ENCODE measurements around the gene CDH24. TPM values are rescaled to one million over a fixed set of nuclear protein-coding genes. Genes with fewer than 3 reads are reported as not detected.

Gene CDH24, protein sequence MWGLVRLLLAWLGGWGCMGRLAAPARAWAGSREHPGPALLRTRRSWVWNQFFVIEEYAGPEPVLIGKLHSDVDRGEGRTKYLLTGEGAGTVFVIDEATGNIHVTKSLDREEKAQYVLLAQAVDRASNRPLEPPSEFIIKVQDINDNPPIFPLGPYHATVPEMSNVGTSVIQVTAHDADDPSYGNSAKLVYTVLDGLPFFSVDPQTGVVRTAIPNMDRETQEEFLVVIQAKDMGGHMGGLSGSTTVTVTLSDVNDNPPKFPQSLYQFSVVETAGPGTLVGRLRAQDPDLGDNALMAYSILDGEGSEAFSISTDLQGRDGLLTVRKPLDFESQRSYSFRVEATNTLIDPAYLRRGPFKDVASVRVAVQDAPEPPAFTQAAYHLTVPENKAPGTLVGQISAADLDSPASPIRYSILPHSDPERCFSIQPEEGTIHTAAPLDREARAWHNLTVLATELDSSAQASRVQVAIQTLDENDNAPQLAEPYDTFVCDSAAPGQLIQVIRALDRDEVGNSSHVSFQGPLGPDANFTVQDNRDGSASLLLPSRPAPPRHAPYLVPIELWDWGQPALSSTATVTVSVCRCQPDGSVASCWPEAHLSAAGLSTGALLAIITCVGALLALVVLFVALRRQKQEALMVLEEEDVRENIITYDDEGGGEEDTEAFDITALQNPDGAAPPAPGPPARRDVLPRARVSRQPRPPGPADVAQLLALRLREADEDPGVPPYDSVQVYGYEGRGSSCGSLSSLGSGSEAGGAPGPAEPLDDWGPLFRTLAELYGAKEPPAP
- total RNA-seq: 2.0 and 2.2 TPM in 2 replicates

DNA sequence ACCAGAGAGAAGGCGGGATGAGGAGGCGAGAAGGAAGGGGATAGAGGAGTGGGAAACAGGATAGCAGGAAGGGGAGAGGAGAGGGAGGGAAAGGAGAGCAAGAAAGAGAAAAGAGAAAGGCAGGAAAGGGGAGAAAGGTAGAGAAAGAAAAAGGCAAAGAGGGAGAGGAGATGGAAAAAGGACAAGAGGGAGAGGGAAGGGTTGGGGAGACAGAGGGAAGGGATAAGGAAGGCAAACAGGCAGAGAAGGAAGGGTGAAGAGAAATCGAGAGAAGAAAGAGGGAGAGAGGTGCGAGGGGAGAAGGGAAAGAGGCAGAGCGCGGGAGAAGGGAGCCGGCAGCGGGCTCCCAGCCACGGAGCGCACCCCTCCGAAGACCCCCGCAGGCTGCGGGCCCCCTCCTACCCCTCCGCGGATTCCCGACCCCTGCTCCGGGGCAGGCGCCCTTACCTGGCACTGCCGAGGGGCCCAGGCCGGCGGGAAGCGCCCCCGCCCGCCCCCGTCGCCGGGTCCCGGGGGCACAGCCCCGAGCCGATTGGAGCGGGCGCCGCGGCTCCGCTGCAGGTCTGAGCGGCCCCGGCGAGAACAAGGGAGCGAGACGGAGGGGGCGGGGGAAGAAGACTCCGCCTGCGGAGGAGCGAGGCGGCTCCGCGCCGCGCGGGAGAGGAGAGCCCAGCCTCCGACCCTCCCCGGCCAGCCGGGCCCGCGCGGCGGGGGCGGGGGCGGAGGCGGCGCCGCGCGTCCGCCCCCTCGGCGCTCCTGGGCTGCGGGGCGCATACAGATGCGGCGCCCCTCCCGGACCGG is at the start of gene CDH24:
TSS of gene CDH24 (minus strand) at position 565 of the 801 bp plus-strand sequence. CDS start 1,787 bp downstream, outside the sequence.
- intact Hi-C loops (cut with micrococcal nuclease): loop anchor here (1.0 to 10.0 kb wide), 4 partner anchors 23 to 1142 kb away; partner anchors contain the start of genes DAD1 and PSMB5

- intact Hi-C loops (cut with micrococcal nuclease): loop anchor here (5.0 kb wide), 1 partner anchor 39 kb away; no protein-coding TSS in a partner anchor
Observed at GRCh38 chr14:23106747-23107045, 49.4 kb upstream of the CDH24 start.

DNA sequence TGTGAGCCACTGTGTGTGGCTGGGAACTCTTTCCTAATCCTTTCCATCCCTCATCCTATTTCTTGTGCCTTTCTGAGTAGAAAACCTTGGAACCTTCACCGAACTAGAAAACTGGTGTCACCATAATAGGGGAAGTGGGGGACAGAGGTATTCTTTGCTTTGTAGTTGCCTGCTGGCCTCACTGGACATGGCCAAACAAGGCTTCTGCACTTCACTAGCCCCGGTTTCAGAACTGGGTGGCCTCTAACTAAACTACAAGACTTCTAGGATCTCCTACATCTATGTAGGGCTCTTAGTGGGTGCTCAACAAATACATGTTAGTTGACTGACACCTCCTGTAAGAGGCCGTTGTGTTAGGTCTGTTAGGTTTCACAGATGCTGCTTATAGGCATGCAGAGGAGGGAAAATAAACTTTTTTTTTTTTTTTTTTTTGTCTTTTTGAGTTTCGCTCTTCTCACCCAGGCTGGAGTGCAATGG is 48.1 kb upstream of the CDH24 start:
- intact Hi-C loops (cut with micrococcal nuclease): loop anchor here (5.0 kb wide), 1 partner anchor 38 kb away; no protein-coding TSS in a partner anchor

GRCh38 chr14:23104591-23105347 is 47.4 kb upstream of the CDH24 start, which contains the start of gene CIROP:
TSS of gene CIROP (minus strand) at chr14:23104989. CDS start at chr14:23104920, 69 bp downstream.
- intact Hi-C loops (cut with micrococcal nuclease): loop anchor here (5.0 kb wide), 1 partner anchor 37 kb away; no protein-coding TSS in a partner anchor

GRCh38 chr14:23104070-23104590 is 46.8 kb upstream of the CDH24 start:
- intact Hi-C loops (cut with micrococcal nuclease): no loop called here

GRCh38 chr14:23103581-23103980 is 46.3 kb upstream of the CDH24 start:
- intact Hi-C loops (cut with micrococcal nuclease): no loop called here

DNA sequence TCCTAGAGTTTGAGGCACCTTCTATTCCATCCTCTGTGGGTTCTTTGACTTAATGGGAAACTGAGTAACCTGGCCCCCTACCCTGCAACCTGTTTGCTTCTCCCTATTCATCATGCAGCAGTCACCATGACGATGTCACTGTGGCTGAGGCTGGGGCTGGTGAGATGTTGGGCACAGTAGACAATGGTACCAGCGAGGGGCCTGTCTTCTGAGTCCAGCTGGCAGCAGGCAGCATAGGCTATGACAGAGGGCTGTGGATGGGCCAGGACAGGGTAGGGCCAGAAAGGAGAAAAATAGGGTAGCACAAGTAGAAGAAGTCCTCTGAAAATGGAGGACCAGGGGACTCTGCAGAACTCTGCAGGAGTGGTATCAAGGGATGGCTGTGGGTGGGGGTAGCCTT is 45.5 kb upstream of the CDH24 start:
- intact Hi-C loops (cut with micrococcal nuclease): no loop called here

GRCh38 chr14:23101986-23102625 is 44.8 kb upstream of the CDH24 start:
- intact Hi-C loops (cut with micrococcal nuclease): no loop called here

GRCh38 chr14:23101213-23101970 is 44.1 kb upstream of the CDH24 start:
- intact Hi-C loops (cut with micrococcal nuclease): no loop called here

GRCh38 chr14:23099212-23099861 is 42.0 kb upstream of the CDH24 start:
- intact Hi-C loops (cut with micrococcal nuclease): loop anchor here (10.0 kb wide), 1 partner anchor 1345 kb away; the partner anchor contains the start of gene SDR39U1

GRCh38 chr14:23097786-23098185 is 40.5 kb upstream of the CDH24 start:
- intact Hi-C loops (cut with micrococcal nuclease): loop anchor here (10.0 kb wide), 1 partner anchor 1347 kb away; the partner anchor contains the start of gene SDR39U1

DNA sequence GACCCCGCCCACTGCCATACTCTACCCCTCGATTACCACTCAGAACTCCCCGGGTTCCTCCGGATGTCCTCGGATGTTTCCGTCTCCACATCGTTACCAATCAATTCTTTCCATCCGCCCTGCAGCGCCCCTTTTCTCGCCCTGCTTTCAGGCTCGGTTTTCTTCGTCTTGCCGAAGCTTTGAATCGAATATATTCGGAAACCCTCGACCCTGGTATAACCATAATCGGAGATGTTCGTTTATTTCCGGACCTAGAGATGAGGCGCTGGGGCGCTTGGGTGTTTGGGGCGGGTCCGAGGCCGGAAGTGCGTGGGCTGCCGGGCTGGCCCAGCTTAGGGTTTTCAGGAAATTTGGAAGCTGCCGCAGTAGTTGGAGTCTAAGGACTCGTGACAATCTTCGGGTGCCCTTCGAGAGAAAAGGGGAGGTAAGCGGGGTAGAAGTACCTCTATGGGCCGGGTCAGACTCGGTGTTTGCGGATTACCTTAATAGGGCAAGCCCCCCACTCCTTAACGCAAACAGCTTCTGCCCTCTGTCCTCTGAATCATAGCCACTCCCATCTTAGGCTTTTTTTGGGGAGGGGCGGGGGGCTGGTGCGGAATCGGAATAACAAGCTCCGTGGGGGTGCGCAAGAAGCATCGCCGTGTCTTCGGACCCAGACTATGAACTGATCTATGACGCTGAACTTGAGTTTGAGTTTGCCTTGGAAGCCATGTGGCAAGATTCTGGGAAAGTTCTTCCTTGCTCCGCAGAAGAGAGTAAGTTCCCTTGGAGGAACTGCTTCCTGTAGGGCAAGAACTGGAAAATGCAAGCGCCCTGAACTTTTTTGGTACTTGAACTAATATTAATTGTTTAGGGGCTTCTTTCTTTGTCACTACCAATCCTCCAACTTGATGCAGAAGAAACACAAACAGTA is 38.1 kb upstream of the CDH24 start, which contains the start of gene C14orf119:
TSS of gene C14orf119 (plus strand) at position 310 of the 913 bp plus-strand sequence. CDS start 2,154 bp downstream, outside the sequence.
- intact Hi-C loops (cut with micrococcal nuclease): loop anchor here (1.0 to 10.0 kb wide), 20 partner anchors 24 to 1619 kb away; partner anchors contain the start of genes DAD1, DCAF11, EMC9 and HOMEZ

DNA sequence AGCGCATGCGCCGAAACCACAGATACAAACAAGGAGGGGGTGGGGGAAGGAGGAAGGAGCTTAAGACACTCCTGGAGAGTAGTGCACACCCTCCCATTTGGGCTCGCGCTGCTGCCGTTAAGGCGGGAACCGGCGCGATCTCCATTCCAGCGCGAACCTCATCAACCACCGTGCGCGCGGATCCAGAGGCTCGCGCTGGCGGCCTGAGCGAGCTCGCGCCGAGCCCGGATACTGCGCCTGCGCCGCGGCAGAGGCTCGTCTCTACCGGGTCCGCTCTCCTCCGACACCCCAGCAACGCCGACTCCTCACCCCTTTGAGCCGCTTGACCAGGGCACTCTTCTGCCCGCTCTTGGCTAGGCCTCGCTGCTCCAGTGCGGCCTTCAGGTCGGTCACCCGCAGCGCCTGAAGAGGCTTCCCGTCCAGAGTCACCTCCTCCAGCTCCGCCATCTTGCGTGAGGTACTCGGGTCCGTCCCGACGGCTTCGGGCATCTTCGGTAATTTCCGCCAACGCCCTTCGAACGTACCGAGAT is 37.4 kb upstream of the CDH24 start, which contains the start of gene ACIN1:
TSS of gene ACIN1 (minus strand) at position 471 of the 530 bp plus-strand sequence. CDS start at position 447, 24 bp downstream.
- intact Hi-C loops (cut with micrococcal nuclease): loop anchor here (1.0 to 10.0 kb wide), 21 partner anchors 23 to 1618 kb away; partner anchors contain the start of genes DAD1, DCAF11, EMC9 and HOMEZ

- intact Hi-C loops (cut with micrococcal nuclease): loop anchor here (1.0 to 10.0 kb wide), 6 partner anchors 206 to 1617 kb away; partner anchors contain the start of genes EMC9, OXA1L, RAB2B and SDR39U1
Observed at GRCh38 chr14:23093991-23094665, 36.8 kb upstream of the CDH24 start.

GRCh38 chr14:23093526-23093925 is 36.2 kb upstream of the CDH24 start:
- intact Hi-C loops (cut with micrococcal nuclease): loop anchor here (10.0 kb wide), 1 partner anchor 1351 kb away; the partner anchor contains the start of gene SDR39U1
